ENCODE data around the gene ZAR1. TPM values are rescaled to one million over a fixed set of nuclear protein-coding genes. Genes with fewer than 3 reads are reported as not detected.

The ZAR1 gene
- total RNA-seq: not detected in 2 replicates

GRCh38 chr4:48490012-48490679, at the start of gene ZAR1:
TSS of gene ZAR1 (plus strand) at chr4:48490252. CDS start at chr4:48490292, 40 bp downstream.

GRCh38 chr4:48483006-48483776, 6.9 kb upstream of the ZAR1 start, which contains the start of gene SLC10A4:
TSS of gene SLC10A4 (plus strand) at chr4:48483343. CDS start at chr4:48483562, 219 bp downstream.

Other genes with a start within 250 kb of the ZAR1 start
- gene TEC, start 220.4 kb upstream of the ZAR1 start, total RNA-seq: under 0.01 and 0.30 TPM in 2 replicates
- 15.3 and 25.0 TPM in 2 replicates for gene SLAIN2, start 148.7 kb upstream of the ZAR1 start, total RNA-seq
- gene SLC10A4, start 6.9 kb upstream of the ZAR1 start, total RNA-seq: under 0.01 and 0.30 TPM in 2 replicates

All from epithelial cell of umbilical artery (primary cell).